Measurements from ENCODE around the gene OR2S2.

OR2S2 gene

GRCh38 chr9:35933550-35934067 is 24.3 kb downstream of the OR2S2 start:
- H3K4me3 ChIP-seq (ENCODE audit: low read depth, low read length): no peak overlapping the region
- DNase-seq (ENCODE audit: low read depth, low spot score): no peak
- POLR2A ChIA-PET: no interaction called here
- no peak for TF ChIP-seq CTCF (IDR thresholded peaks at IDR 0.05; ENCODE audit: insufficient read depth, low read length, missing control alignments)
- CTCF ChIA-PET: interaction anchor here (0.7 to 2.7 kb wide), 6 partner anchors 10 to 107 kb away, joined by 3 to 8 read pairs (median 5); no protein-coding TSS in a partner anchor

- H3K4me3 ChIP-seq (ENCODE audit: low read depth, low read length): no peak overlapping the region
- TF ChIP-seq CTCF (IDR thresholded peaks at IDR 0.05; ENCODE audit: insufficient read depth, low read length, missing control alignments): no peak
- ChIA-PET CTCF (interaction anchor here (1.2 to 2.7 kb wide), 6 partner anchors 9 to 142 kb away, joined by 3 to 8 read pairs (median 5); no protein-coding TSS in a partner anchor), POLR2A (no interaction called here)
- no peak for DNase-seq (ENCODE audit: low read depth, low spot score)
Observed at GRCh38 chr9:35932735-35933134, 25.2 kb downstream of the OR2S2 start.

GRCh38 chr9:35930989-35931388 is 27.0 kb downstream of the OR2S2 start:
- ChIA-PET CTCF (interaction anchor here (1.2 to 3.7 kb wide), 2 partner anchors 14 to 105 kb away, joined by 3 to 18 read pairs; no protein-coding TSS in a partner anchor), POLR2A (interaction anchor here (1.0 kb wide), 1 partner anchor 9 kb away, joined by 3 read pairs; no protein-coding TSS in a partner anchor)
- no peak overlapping the region for H3K4me3 ChIP-seq (ENCODE audit: low read depth, low read length)

GRCh38 chr9:35930521-35930920 is 27.4 kb downstream of the OR2S2 start:
- ChIA-PET CTCF (interaction anchor here (3.7 kb wide), 1 partner anchor 15 kb away, joined by 18 read pairs; no protein-coding TSS in a partner anchor), POLR2A (interaction anchor here (1.0 kb wide), 1 partner anchor 10 kb away, joined by 3 read pairs; no protein-coding TSS in a partner anchor)
- TF ChIP-seq CTCF (IDR thresholded peaks at IDR 0.05; ENCODE audit: insufficient read depth, low read length, missing control alignments): no peak
- no peak for DNase-seq (ENCODE audit: low read depth, low spot score)
- no peak overlapping the region for H3K4me3 ChIP-seq (ENCODE audit: low read depth, low read length)

More at GRCh38 chr9:35930989-35931388, 27.0 kb downstream of the OR2S2 start:
- DNase-seq (ENCODE audit: low read depth, low spot score): no peak
- no peak for TF ChIP-seq CTCF (IDR thresholded peaks at IDR 0.05; ENCODE audit: insufficient read depth, low read length, missing control alignments)

GRCh38 chr9:35929453-35929718 is 28.6 kb downstream of the OR2S2 start:
- no peak for TF ChIP-seq CTCF (IDR thresholded peaks at IDR 0.05; ENCODE audit: insufficient read depth, low read length, missing control alignments)
- ChIA-PET CTCF (interaction anchor here (1.4 to 3.7 kb wide), 2 partner anchors 16 to 19 kb away, joined by 6 to 18 read pairs; no protein-coding TSS in a partner anchor), POLR2A (no interaction called here)
- H3K4me3 ChIP-seq (ENCODE audit: low read depth, low read length): no peak overlapping the region
- DNase-seq (ENCODE audit: low read depth, low spot score): no peak

GRCh38 chr9:35928591-35929452 is 29.1 kb downstream of the OR2S2 start:
- ChIA-PET CTCF (interaction anchor here (1.0 to 3.7 kb wide), 5 partner anchors 10 to 26 kb away, joined by 3 to 18 read pairs (median 4); no protein-coding TSS in a partner anchor), POLR2A (no interaction called here)
- TF ChIP-seq CTCF (IDR thresholded peaks at IDR 0.05; ENCODE audit: insufficient read depth, low read length, missing control alignments): no peak
- DNase-seq (ENCODE audit: low read depth, low spot score): no peak
- no peak overlapping the region for H3K4me3 ChIP-seq (ENCODE audit: low read depth, low read length)
